ENCODE measurements around the gene ITM2B. TPM values are rescaled to one million over a fixed set of nuclear protein-coding genes. Genes with fewer than 3 reads are reported as not detected.
A peak's percentile ranks its signal among the peaks of the same experiment; 100 is the strongest.

The ITM2B gene
- total and polyA plus RNA-seq, 2 experiments from 2014 or later = 295 to 690 TPM

- no peak overlapping the region for H2AFZ ChIP-seq
- no peak for TF ChIP-seq EZH2phosphoT487 (IDR thresholded peaks at IDR 0.05; ENCODE audit: insufficient read depth, low read depth)
- TF ChIP-seq EZH2 (IDR thresholded peaks at IDR 0.05; ENCODE audit: insufficient read depth, poor library complexity, severe bottlenecking) = no peak
- H3K9me3 ChIP-seq (ENCODE audit: low read depth) = no peaks in the 10 kb centered on the region
- H3K27me3 ChIP-seq (replicated peaks; ENCODE audit: insufficient read depth) = no peaks in the 10 kb centered on the region
- H3K4me3 ChIP-seq = no peak overlapping the region
- H3F3A ChIP-seq (ENCODE audit: insufficient read depth) = peaks cover 9% of the 10 kb centered on the region; the same call in 1 of the 2 replicates
- 93% methylated on average over 8 of the region's 8 CpGs for WGBS, 2 experiments (ENCODE audit: low coverage in 1 of 2, low lambda C conversion rate in 2 of 2, missing lambda C conversion rate in 2 of 2)
- H3K9me2 ChIP-seq (ENCODE audit: insufficient read depth) = no peaks in the 10 kb centered on the region
- no peak for DNase-seq
- H3K27ac ChIP-seq = no peak overlapping the region
- no peaks in the 10 kb centered on the region for H3K79me2 ChIP-seq (ENCODE audit: insufficient read depth)
- H3K4me1 ChIP-seq (ENCODE audit: insufficient read depth) = peaks cover 16% of the 10 kb centered on the region
- H3K36me3 ChIP-seq (ENCODE audit: low read depth) = peaks cover 38% of the 10 kb centered on the region
- in situ Hi-C loops (cut with MboI) = no loop called here
- H3K4me2 ChIP-seq (ENCODE audit: unreplicated experiment) = no peak overlapping the region
- H4K20me1 ChIP-seq (ENCODE audit: insufficient read depth) = no peaks in the 10 kb centered on the region
- H3K9ac ChIP-seq = no peak overlapping the region
Observed at GRCh38 chr13:48265217-48265815, 32.3 kb downstream of the ITM2B start.

DNA sequence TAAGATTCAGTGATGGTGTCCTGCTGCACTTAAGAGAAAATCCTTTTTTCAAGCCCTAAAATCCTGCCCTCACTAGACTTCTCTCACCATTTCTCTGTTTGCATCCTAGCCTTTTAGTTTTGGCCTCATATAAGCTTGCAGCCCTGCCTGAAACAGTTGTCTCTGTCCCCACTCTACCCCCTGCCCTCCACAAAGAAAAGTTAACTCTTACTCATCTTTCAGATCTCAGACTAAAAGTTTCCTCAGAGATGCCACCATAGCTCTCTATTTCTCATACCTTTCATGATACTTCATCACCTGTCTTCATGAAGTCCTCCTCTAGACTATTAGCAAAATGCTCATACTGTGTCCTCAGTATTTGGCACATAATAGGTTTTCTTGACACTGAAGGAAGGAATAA is 33.1 kb downstream of the ITM2B start:
- H3K9me2 ChIP-seq (ENCODE audit: insufficient read depth) = no peaks in the 10 kb centered on the region
- H3K4me2 ChIP-seq (ENCODE audit: unreplicated experiment) = no peak overlapping the region
- H2AFZ ChIP-seq = no peak overlapping the region
- DNase-seq = no peak
- no peak overlapping the region for H3K27ac ChIP-seq
- no peaks in the 10 kb centered on the region for H3K9me3 ChIP-seq (ENCODE audit: low read depth)
- no peak overlapping the region for H3K9ac ChIP-seq
- H3K79me2 ChIP-seq (ENCODE audit: insufficient read depth) = no peaks in the 10 kb centered on the region
- peaks cover 32% of the 10 kb centered on the region for H3K36me3 ChIP-seq (ENCODE audit: low read depth)
- no peaks in the 10 kb centered on the region for H4K20me1 ChIP-seq (ENCODE audit: insufficient read depth)
- in situ Hi-C loops (cut with MboI) = no loop called here
- peaks cover 9% of the 10 kb centered on the region; the same call in 1 of the 2 replicates for H3F3A ChIP-seq (ENCODE audit: insufficient read depth)
- TF ChIP-seq EZH2 (IDR thresholded peaks at IDR 0.05; ENCODE audit: insufficient read depth, poor library complexity, severe bottlenecking) (no peak), EZH2phosphoT487 (IDR thresholded peaks at IDR 0.05; ENCODE audit: insufficient read depth, low read depth) (no peak)
- peaks cover 16% of the 10 kb centered on the region for H3K4me1 ChIP-seq (ENCODE audit: insufficient read depth)
- no peaks in the 10 kb centered on the region for H3K27me3 ChIP-seq (replicated peaks; ENCODE audit: insufficient read depth)
- H3K4me3 ChIP-seq = no peak overlapping the region

DNA sequence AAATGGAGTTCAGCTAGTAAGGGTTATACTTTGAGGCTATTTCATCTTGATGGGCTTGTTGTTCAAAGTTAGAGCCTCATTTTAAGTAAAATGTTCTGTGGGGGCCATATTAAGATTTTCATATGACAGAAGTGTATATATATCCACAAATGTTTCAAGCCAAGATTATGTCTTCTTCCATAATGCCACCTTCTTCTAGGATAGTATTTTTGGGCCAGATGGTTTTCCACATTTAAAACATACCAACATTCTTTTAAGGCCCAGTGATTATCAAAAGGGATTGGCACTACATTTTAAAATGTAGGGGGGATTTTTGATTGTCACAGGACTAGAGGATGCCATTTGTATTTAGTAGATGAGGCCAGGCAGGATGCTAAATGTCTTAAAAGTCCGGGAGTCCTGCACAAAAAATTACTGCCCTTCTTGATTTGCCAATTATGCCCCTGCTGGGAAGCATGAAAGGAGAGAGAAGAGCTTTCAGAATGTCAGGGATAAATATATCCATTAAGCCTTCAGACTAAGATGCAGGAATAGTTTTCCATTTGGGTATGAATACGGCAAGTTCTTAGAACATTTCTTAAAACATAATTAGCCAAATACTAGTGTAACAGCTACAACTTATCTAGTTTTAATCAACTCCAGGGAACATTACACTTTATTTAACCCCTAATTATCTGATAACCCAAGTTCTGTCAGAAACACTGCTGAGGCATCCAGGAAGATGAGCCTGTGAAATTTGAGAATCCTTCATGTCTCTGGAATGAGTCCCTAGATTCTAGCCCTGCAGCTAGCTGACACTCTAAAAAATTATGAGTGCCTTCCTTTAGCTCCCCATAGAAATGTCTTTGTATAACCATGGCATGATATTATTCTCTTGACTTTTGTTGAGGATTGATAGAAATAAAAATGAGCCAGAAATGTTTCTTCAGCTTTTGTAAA is 34.0 kb downstream of the ITM2B start:
- Histone ChIP-seq H3K4me3 (no peak overlapping the region), H3K9me2 (ENCODE audit: insufficient read depth) (no peaks in the 10 kb centered on the region), H3K4me1 (ENCODE audit: insufficient read depth) (peaks cover 16% of the 10 kb centered on the region), H3K4me2 (ENCODE audit: unreplicated experiment) (no peak overlapping the region), H3K9me3 (ENCODE audit: low read depth) (no peaks in the 10 kb centered on the region), H4K20me1 (ENCODE audit: insufficient read depth) (no peaks in the 10 kb centered on the region), H3F3A (ENCODE audit: insufficient read depth) (peaks cover 9% of the 10 kb centered on the region; the same call in 1 of the 2 replicates), H3K79me2 (ENCODE audit: insufficient read depth) (no peaks in the 10 kb centered on the region), H2AFZ (no peak overlapping the region), H3K27me3 (replicated peaks; ENCODE audit: insufficient read depth) (no peaks in the 10 kb centered on the region), H3K9ac (no peak overlapping the region), H3K36me3 (ENCODE audit: low read depth) (peaks cover 27% of the 10 kb centered on the region; the same call in 1 of the 2 replicates), H3K27ac (no peak overlapping the region)
- in situ Hi-C loops (cut with MboI) = no loop called here
- WGBS, 2 experiments (ENCODE audit: low coverage in 1 of 2, low lambda C conversion rate in 2 of 2, missing lambda C conversion rate in 2 of 2) = 66 to 68% methylated on average over 2 of the region's 2 CpGs
- peak; percentile 15 for DNase-seq
- TF ChIP-seq EZH2 (IDR thresholded peaks at IDR 0.05; ENCODE audit: insufficient read depth, poor library complexity, severe bottlenecking) (no peak), EZH2phosphoT487 (IDR thresholded peaks at IDR 0.05; ENCODE audit: insufficient read depth, low read depth) (no peak)

GRCh38 chr13:48268019-48268418 is 35.0 kb downstream of the ITM2B start:
- Histone ChIP-seq H2AFZ (no peak overlapping the region), H3K9me3 (ENCODE audit: low read depth) (no peaks in the 10 kb centered on the region), H3F3A (ENCODE audit: insufficient read depth) (peaks cover 9% of the 10 kb centered on the region; the same call in 1 of the 2 replicates), H3K27ac (no peak overlapping the region), H3K36me3 (ENCODE audit: low read depth) (peaks cover 24% of the 10 kb centered on the region; the same call in 1 of the 2 replicates), H3K9me2 (ENCODE audit: insufficient read depth) (no peaks in the 10 kb centered on the region), H3K4me2 (ENCODE audit: unreplicated experiment) (no peak overlapping the region), H3K79me2 (ENCODE audit: insufficient read depth) (no peaks in the 10 kb centered on the region), H4K20me1 (ENCODE audit: insufficient read depth) (no peaks in the 10 kb centered on the region), H3K4me3 (no peak overlapping the region), H3K9ac (no peak overlapping the region), H3K27me3 (replicated peaks; ENCODE audit: insufficient read depth) (no peaks in the 10 kb centered on the region), H3K4me1 (ENCODE audit: insufficient read depth) (peaks cover 15% of the 10 kb centered on the region)
- 94 to 97% methylated on average over 4 of the region's 4 CpGs for WGBS, 2 experiments (ENCODE audit: low coverage in 1 of 2, low lambda C conversion rate in 2 of 2, missing lambda C conversion rate in 2 of 2)
- in situ Hi-C loops (cut with MboI) = no loop called here
- TF ChIP-seq EZH2phosphoT487 (IDR thresholded peaks at IDR 0.05; ENCODE audit: insufficient read depth, low read depth) (no peak), EZH2 (IDR thresholded peaks at IDR 0.05; ENCODE audit: insufficient read depth, poor library complexity, severe bottlenecking) (no peak)
- DNase-seq = no peak
